DND-41 (cell line): ENCODE data around the gene KLK4.

Source experiments
- ATAC-seq: fragments of 200-7000 bp; cut with Tn5 transposase; 3 replicates; pipeline ENCODE4 v1.9.1; 2021; ENCODE audit warnings: low read depth; ENCODE audit not compliant: insufficient read depth
- DNase-seq: peaks from one replicate; pipeline ENCODE4 v3.0.0-alpha.2; 2020
- H2AFZ ChIP-seq: 2 replicates; pipeline ENCODE4 v1.6.0; 2012; ENCODE audit warnings: low read depth, low read length
- H3K27ac ChIP-seq: 2 replicates; pipeline ENCODE4 v1.5.1; 2012; ENCODE audit warnings: low read length, inconsistent platforms
- H3K27me3 ChIP-seq: fragments of 200-600 bp; sonication (generic); 2 replicates; pipeline ENCODE4 v1.6.0; 2012; ENCODE audit warnings: low read length, mild to moderate bottlenecking, inconsistent platforms; ENCODE audit not compliant: insufficient read depth, poor library complexity
- H3K36me3 ChIP-seq: 2 replicates; pipeline ENCODE4 v1.5.1; 2012; ENCODE audit warnings: low read length, inconsistent platforms; ENCODE audit not compliant: insufficient read depth
- H3K4me1 ChIP-seq: 2 replicates; pipeline ENCODE4 v1.5.1; 2012; ENCODE audit warnings: mild to moderate bottlenecking, low read length; ENCODE audit not compliant: insufficient read depth
- H3K4me2 ChIP-seq: 2 replicates; pipeline ENCODE4 v1.6.0; 2012; ENCODE audit warnings: mild to moderate bottlenecking, moderate library complexity, low read length, inconsistent platforms; ENCODE audit not compliant: insufficient read depth
- H3K4me3 ChIP-seq, 2 experiments: fragments of 200-600 bp in 1 of 2; shearing (Covaris generic) in 1 of 2; 2 replicates each; pipeline ENCODE4 v1.5.1; 2012 to 2016; ENCODE audit warnings: inconsistent platforms in 2 of 2, low read length in 2 of 2, mild to moderate bottlenecking in 2 of 2, low read depth in 1 of 2, moderate library complexity in 1 of 2
- H3K79me2 ChIP-seq: 2 replicates; pipeline ENCODE4 v1.6.0; 2012; ENCODE audit warnings: low read length, inconsistent platforms; ENCODE audit not compliant: insufficient read depth
- H3K9ac ChIP-seq: 2 replicates; pipeline ENCODE4 v1.6.0; 2012; ENCODE audit warnings: low read depth, mild to moderate bottlenecking, inconsistent platforms, low read length, moderate library complexity
- H3K9me3 ChIP-seq: 2 replicates; pipeline ENCODE4 v1.5.1; 2012; ENCODE audit warnings: low read length, moderate library complexity, mild to moderate bottlenecking, inconsistent platforms; ENCODE audit not compliant: insufficient read depth, severe bottlenecking
- H4K20me1 ChIP-seq: 2 replicates; pipeline ENCODE4 v1.6.0; 2012; ENCODE audit warnings: low read length; ENCODE audit not compliant: insufficient read depth
- EZH2 ChIP-seq: IDR thresholded peaks from 3 replicates; pipeline ENCODE4 v1.6.1; 2012; ENCODE audit warnings: borderline replicate concordance, low read depth, mild to moderate bottlenecking, moderate library complexity, low read length, inconsistent platforms; ENCODE audit not compliant: severe bottlenecking
- TF ChIP-seq, protein P1 (sequence below): IDR thresholded peaks from 2 replicates; pipeline ENCODE4 v1.5.1; 2012; ENCODE audit warnings: borderline replicate concordance, low read length, moderate library complexity, mild to moderate bottlenecking; ENCODE audit not compliant: poor library complexity, severe bottlenecking; ENCODE audit errors: extremely low read depth

Gene KLK4

DNA sequence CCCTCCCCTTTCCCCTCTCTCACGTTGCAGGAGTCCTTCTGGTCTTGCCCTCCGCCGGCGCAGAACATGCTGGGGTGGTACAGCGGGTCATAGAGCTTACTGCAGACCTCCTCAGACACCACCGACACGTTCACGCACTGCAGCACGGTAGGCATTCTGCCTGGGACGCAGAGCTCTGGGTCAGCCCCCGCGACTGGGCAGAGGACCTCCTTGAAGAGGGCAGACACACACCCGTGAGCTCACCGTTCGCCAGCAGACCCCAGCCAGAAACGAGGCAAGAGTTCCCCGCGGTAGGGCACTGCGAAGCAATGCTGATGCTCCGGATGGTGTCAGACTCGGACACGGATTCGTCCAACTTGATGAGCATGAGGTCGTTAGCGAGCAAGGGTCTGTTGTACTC is 2.9 kb downstream of the KLK4 start:
- ATAC-seq, result no peak

DNA sequence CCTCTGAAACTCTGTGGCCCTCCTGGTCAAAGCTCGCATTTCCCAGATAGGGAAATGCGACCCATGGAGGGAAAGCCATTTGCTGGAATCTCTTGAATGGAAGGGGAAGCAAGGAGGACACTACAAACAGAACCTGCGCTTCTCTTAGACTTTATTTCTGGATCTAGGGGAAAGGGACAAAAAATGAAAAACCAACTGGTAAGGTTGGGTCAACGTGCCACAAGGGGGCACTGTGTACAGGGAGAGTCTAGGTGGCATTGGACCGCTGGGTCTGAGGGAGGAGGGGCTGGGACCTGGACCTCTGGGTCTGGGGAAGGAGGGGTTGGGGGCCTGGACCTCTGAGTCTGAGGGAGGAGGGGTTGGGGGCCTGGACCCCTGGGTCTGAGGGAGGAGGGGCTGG is 5.0 kb downstream of the KLK4 start:
- no peak overlapping the region for H3K27ac ChIP-seq
- no peaks in the 10 kb centered on the region for H3K4me1 ChIP-seq
- no peaks in the 10 kb centered on the region for H3K36me3 ChIP-seq
- TF ChIP-seq, protein P1, sequence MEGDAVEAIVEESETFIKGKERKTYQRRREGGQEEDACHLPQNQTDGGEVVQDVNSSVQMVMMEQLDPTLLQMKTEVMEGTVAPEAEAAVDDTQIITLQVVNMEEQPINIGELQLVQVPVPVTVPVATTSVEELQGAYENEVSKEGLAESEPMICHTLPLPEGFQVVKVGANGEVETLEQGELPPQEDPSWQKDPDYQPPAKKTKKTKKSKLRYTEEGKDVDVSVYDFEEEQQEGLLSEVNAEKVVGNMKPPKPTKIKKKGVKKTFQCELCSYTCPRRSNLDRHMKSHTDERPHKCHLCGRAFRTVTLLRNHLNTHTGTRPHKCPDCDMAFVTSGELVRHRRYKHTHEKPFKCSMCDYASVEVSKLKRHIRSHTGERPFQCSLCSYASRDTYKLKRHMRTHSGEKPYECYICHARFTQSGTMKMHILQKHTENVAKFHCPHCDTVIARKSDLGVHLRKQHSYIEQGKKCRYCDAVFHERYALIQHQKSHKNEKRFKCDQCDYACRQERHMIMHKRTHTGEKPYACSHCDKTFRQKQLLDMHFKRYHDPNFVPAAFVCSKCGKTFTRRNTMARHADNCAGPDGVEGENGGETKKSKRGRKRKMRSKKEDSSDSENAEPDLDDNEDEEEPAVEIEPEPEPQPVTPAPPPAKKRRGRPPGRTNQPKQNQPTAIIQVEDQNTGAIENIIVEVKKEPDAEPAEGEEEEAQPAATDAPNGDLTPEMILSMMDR, result peak; percentile 74
- TF ChIP-seq EZH2, result no peak
- ATAC-seq, result no peak
- H3K4me2 ChIP-seq, result no peak overlapping the region
- no peaks in the 10 kb centered on the region for H4K20me1 ChIP-seq
- no peak overlapping the region for H2AFZ ChIP-seq
- no peak overlapping the region for H3K4me3 ChIP-seq
- H3K79me2 ChIP-seq, result no peaks in the 10 kb centered on the region
- no peak overlapping the region for H3K9ac ChIP-seq
- H3K9me3 ChIP-seq, result no peaks in the 10 kb centered on the region
- no peaks in the 10 kb centered on the region for H3K27me3 ChIP-seq
- peak; percentile 43 for DNase-seq

More for the DNA sequence above, 2.9 kb downstream of the KLK4 start:
- no peaks in the 10 kb centered on the region for H3K9me3 ChIP-seq
- H3K79me2 ChIP-seq, result no peaks in the 10 kb centered on the region
- peaks cover 9% of the 10 kb centered on the region for H3K27me3 ChIP-seq
- no peaks in the 10 kb centered on the region for H3K4me1 ChIP-seq
- H3K27ac ChIP-seq, result no peak overlapping the region
- no peak overlapping the region for H3K9ac ChIP-seq
- no peak overlapping the region for H3K4me3 ChIP-seq
- no peak for DNase-seq
- no peaks in the 10 kb centered on the region for H4K20me1 ChIP-seq
- no peak overlapping the region for H2AFZ ChIP-seq
- TF ChIP-seq EZH2, result no peak
- TF ChIP-seq, protein P1, result no peak
- H3K36me3 ChIP-seq, result no peaks in the 10 kb centered on the region
- H3K4me2 ChIP-seq, result no peak overlapping the region

DNA sequence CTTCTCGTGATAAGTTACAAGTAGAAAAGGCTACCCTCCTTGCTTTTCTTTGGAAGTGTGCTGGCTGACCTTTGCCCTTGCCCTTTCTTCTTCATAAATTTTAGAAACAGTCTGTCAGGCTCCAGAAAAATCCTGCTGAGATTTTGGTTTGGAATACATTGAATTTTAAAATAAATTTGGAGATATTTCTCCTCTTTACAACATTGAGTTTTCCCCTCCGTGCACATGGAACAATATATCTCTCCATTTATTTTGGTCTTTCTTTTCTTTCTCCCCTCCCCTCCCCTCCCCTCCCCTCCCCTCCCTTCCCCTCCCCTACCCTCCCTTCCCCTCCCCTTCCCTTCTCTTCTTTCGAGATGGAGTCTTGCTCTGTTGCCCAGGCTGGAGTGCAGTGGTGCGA is 8.6 kb downstream of the KLK4 start:
- H3K36me3 ChIP-seq, result no peaks in the 10 kb centered on the region
- H4K20me1 ChIP-seq, result no peaks in the 10 kb centered on the region
- H3K4me3 ChIP-seq, result no peak overlapping the region
- no peaks in the 10 kb centered on the region for H3K79me2 ChIP-seq
- no peaks in the 10 kb centered on the region for H3K9me3 ChIP-seq
- no peak for TF ChIP-seq EZH2
- TF ChIP-seq, protein P1, result no peak
- H3K4me2 ChIP-seq, result no peak overlapping the region
- H3K27me3 ChIP-seq, result peaks cover 5% of the 10 kb centered on the region
- H3K4me1 ChIP-seq, result no peaks in the 10 kb centered on the region
- no peak overlapping the region for H3K9ac ChIP-seq
- DNase-seq (no peak), ATAC-seq (no peak)
- no peak overlapping the region for H2AFZ ChIP-seq
- H3K27ac ChIP-seq, result no peak overlapping the region

DNA sequence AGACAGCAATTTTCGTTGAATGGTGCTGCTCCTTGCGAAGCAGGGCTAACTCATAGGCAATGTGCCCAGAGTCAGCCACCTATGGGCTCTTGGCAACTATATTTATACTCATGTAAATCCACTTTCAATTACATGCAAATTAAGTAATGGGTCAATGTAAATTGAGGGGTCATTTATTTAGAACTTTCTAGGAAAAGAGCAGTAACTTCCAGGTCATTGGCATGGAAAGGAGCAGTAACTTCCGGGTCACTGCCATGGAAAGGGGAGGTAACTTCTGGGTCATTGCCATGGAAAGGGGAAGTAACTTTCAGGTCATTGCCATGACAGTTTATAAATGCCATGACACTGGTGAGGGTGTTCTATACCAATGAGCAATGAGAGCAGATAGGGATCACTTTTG is 11.6 kb downstream of the KLK4 start:
- Histone ChIP-seq H3K27me3 (peaks cover 5% of the 10 kb centered on the region), H3K4me3 (no peak overlapping the region), H3K4me2 (no peak overlapping the region), H3K79me2 (no peaks in the 10 kb centered on the region), H4K20me1 (no peaks in the 10 kb centered on the region), H3K36me3 (no peaks in the 10 kb centered on the region), H3K4me1 (no peaks in the 10 kb centered on the region), H3K27ac (no peak overlapping the region), H3K9ac (no peak overlapping the region), H2AFZ (no peak overlapping the region), H3K9me3 (peaks cover 7% of the 10 kb centered on the region)
- no peak for DNase-seq
- TF ChIP-seq, protein P1, result no peak
- no peak for TF ChIP-seq EZH2
- ATAC-seq, result no peak
